Kidney tubule cell (primary cell): ENCODE measurements around the gene PSKH1.

Experiments
- DNase-seq: peaks from one replicate; pipeline ENCODE4 v3.0.0-alpha.2; 2018; ENCODE audit warnings: low spot score

Gene PSKH1

GRCh38 chr16:67940446-67941089 is 47.5 kb downstream of the PSKH1 start:
- DNase-seq = no peak

GRCh38 chr16:67941469-67942199 is 48.6 kb downstream of the PSKH1 start:
- no peak for DNase-seq

GRCh38 chr16:67942200-67942509 is 49.1 kb downstream of the PSKH1 start:
- peak; percentile 43 for DNase-seq

- no peak for DNase-seq
Measured at GRCh38 chr16:67942510-67943255, 49.6 kb downstream of the PSKH1 start.

GRCh38 chr16:67943256-67943618 is 50.2 kb downstream of the PSKH1 start:
- DNase-seq = no peak

- DNase-seq = no peak
Measured at GRCh38 chr16:67943619-67944504, 50.8 kb downstream of the PSKH1 start, which contains the start of gene LCAT. LCAT (minus strand) TSS chr16:67944120; CDS start chr16:67944101, 19 bp downstream.

GRCh38 chr16:67944690-67945391 is 51.8 kb downstream of the PSKH1 start:
- DNase-seq = no peak

- no peak for DNase-seq
Measured at GRCh38 chr16:67945392-67945933, 52.4 kb downstream of the PSKH1 start.

- DNase-seq = no peak
Measured at GRCh38 chr16:67946128-67946569, 53.1 kb downstream of the PSKH1 start.

GRCh38 chr16:67946966-67947558 is 54.0 kb downstream of the PSKH1 start:
- DNase-seq = no peak

GRCh38 chr16:67948015-67948414 is 55.0 kb downstream of the PSKH1 start:
- DNase-seq = no peak

GRCh38 chr16:67949645-67950044 is 56.6 kb downstream of the PSKH1 start:
- no peak for DNase-seq

- no peak for DNase-seq
Measured at GRCh38 chr16:67950335-67950843, 57.3 kb downstream of the PSKH1 start.

- DNase-seq = no peak
Measured at GRCh38 chr16:67951485-67951884, 58.4 kb downstream of the PSKH1 start.

GRCh38 chr16:67953641-67954375 is 60.8 kb downstream of the PSKH1 start:
- no peak for DNase-seq

GRCh38 chr16:67954421-67955196 is 61.6 kb downstream of the PSKH1 start:
- no peak for DNase-seq

- no peak for DNase-seq
Measured at GRCh38 chr16:67957622-67958021, 64.6 kb downstream of the PSKH1 start.

GRCh38 chr16:67959536-67960329 is 66.7 kb downstream of the PSKH1 start:
- DNase-seq = no peak
